ENCODE measurements around the gene SHROOM3.

The SHROOM3 gene

GRCh38 chr4:76792418-76792817, 357.4 kb downstream of the SHROOM3 start:
- no peak for DNase-seq

DNA sequence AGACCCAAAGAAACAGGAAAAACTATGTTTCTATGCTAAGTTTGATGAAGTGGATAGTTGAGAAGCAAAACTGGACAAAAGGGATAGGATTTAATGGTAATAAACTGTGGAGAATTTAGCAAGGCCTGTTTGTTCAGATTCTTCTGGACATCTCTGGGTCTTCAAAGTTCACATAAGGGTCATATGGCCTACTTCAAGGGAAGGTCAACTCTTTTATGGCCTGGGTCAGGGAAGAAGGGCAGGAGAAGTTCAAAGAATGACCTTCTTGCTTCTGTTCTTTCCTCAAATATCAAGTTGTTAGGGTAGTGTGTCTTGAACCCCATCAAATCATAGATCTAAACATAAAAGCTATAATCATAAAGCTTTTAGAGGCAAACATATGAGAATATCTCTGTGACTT, 360.2 kb downstream of the SHROOM3 start:
- no peak for DNase-seq

GRCh38 chr4:76799140-76799539, 364.1 kb downstream of the SHROOM3 start:
- no peak for DNase-seq

- no peak for DNase-seq
These were observed 364.7 kb downstream of the SHROOM3 start for GRCh38 chr4:76799718-76800117.

DNA sequence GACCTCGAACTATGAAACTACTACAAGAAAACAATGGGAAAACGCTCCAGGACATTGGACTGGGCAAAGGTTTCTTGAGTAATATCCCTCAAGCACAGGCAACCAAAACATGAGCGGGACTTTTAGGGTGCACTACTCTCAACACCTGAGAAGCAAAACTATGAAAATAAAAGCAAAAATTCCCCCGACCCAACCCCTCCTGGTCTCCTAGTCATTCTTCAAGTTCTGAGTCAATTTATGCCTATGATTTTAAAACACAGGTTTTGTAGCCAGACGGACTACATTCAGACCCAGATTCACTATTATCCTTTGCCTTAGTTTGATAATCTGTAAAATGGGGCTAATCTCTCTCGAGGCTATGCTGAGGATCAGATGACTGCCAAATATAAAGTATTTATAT, 365.9 kb downstream of the SHROOM3 start:
- DNase-seq, result no peak

GRCh38 chr4:76801621-76802235, 366.7 kb downstream of the SHROOM3 start:
- DNase-seq, result no peak

DNA sequence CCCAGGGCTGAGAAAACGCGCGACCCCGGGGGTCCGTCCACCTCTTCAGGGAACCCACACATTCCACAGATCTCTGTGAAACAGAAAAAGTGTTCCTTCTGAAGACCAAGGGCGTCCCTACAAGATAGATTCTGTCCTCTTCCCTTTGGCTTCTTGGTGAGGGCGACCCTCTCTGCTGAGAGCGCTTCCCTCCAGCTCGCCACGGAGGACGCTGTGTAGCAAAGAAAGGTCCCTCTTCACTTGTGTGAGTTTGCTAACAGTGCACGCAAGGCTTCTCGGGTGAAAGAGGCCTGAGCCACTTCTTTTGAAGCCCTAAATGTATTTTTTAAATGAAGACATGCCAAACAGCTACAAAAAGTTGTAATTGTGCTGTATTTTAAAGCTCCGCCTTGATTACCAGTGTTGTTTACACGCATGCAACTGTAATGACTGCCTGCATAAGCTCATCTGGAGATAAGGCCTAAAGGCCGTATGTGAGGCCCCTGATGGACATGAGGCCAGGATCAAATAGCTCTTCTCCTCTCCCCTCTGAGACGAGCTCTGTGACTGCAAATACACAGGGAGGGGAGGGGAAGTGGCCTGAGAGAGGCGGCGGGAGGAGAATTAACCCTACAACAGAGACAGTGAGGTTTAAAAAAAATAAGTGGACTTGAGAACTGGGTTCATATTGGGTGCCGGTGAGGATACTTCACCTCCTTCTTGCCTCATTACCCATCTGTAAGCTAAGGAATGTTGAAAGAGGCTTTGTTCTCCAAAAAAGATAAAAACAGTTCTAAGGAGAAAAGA, 367.4 kb downstream of the SHROOM3 start:
- DNase-seq, result no peak

GRCh38 chr4:76803522-76803921, 368.5 kb downstream of the SHROOM3 start:
- no peak for DNase-seq

DNA sequence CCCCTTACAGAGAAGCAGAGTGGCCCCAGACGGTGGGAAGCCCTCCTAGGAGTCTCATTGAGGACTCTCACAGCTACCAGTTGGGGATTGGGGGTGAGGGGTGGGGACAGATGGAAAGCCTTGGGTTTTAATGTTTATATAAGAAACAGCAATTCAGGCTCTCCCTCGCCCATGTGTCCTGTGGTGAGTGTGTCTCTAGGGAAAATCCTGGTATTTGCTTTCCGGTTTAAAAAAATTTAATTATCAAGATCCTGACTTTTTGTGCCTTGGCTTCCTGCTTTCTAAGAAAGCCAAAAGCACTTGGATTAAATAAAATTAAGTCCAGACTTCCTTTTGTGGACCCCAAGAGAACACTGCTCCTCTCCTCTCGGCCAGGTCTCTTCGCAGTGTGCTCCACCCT, 369.1 kb downstream of the SHROOM3 start:
- no peak for DNase-seq

GRCh38 chr4:76806346-76806745, 371.3 kb downstream of the SHROOM3 start:
- DNase-seq, result no peak

DNA sequence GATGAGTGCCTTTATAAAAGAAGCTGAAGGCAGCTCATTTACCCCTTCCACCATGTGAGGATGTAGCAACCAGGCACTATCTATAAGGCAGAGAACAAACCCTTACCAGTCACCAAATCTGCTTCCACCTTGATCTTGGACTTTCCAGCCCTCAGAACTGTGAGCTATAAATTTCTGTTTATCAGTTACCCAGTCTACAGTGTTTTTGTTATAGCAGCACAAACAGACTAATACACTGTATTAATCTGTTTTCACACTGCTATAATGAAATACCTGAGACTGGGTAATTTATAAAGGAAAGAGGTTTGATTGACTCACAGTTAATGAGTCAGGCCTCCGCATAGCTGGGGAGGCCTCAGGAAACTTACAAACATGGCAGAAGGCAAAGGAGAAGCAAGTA, 371.7 kb downstream of the SHROOM3 start:
- DNase-seq, result no peak

- DNase-seq, result no peak
These were observed 374.7 kb downstream of the SHROOM3 start for GRCh38 chr4:76809594-76810305.

DNA sequence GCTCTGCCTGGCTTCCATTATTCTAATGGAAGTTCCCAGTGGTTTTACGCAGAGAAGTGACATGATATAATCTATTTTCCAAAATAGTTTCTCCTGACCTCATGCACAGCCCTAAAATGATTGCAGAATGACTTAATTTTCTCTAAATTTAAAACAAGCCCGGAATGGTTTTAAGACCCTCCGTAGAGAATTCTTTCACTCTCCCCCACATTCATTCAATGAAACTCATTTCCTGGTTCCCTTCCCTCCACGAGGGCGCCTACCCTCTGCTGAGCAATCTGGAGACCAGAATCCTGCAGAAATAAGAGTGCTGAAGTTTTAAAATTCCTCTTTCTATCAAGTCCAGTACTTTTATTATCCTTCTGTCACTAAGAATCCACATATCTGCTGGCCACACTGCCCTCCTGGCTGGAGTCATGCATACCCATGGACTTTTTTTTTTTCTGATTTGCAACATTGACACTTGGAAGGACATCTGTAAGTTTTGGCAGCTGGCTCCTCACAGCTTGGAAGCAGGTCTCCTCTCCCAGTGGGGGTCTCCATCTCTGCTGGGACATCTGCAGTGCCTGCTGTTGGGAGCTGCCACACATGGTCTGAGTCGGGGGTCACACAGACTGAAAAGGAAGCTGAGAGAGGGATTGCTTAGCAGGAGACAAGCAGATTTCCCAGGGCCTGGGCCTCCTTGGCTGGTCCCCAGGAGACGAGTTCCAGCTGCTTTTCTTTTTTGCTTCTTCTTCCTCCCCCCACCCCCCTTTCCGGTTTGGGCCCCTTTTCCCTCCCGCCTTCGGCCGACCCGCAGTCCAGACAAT, 376.8 kb downstream of the SHROOM3 start:
- DNase-seq, result no peak

DNA sequence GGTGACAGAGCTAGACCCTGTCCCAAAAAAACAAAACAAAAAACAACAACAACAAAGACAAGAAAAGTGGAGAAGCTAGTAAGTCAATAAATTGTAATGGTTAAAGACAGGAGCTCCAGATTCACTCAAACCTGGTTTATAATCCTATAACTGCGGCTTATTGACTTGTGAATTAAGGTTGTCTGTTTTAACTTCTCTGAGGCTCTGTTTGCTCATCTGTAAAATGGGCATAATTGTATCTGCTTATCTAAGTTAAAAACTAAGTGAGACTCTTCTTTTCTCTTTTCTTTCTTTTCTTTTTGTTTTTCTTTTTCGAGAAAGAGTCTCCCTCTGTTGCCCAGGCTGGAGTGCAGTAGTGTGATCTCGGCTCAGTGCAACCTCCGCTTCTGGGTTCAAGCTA, 378.0 kb downstream of the SHROOM3 start:
- DNase-seq, result no peak

- no peak for DNase-seq
These were observed 386.6 kb downstream of the SHROOM3 start for GRCh38 chr4:76821641-76822040.

DNA sequence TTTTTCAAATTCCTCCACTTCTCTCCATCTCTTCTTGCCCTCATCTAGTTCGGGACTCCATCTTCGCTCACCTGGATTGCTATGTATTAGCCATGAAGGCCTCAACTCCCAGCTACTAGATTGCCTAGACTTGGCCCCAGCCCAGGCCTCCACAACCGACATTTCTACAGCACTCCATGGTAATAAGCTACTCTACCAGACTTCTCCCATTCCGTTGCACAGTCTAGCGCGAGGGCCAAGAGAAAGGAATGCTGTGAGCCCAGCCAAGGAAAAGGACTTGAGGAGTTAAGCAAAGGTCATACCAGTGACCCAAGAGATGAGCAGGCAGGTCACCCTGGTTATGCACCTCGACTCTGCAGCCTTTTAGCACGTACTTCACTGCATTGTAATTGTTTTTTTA, 387.3 kb downstream of the SHROOM3 start:
- DNase-seq, result no peak

GRCh38 chr4:76823495-76823894, 388.5 kb downstream of the SHROOM3 start:
- no peak for DNase-seq

- DNase-seq, result no peak
These were observed 395.6 kb downstream of the SHROOM3 start for GRCh38 chr4:76830612-76830963.

DNA sequence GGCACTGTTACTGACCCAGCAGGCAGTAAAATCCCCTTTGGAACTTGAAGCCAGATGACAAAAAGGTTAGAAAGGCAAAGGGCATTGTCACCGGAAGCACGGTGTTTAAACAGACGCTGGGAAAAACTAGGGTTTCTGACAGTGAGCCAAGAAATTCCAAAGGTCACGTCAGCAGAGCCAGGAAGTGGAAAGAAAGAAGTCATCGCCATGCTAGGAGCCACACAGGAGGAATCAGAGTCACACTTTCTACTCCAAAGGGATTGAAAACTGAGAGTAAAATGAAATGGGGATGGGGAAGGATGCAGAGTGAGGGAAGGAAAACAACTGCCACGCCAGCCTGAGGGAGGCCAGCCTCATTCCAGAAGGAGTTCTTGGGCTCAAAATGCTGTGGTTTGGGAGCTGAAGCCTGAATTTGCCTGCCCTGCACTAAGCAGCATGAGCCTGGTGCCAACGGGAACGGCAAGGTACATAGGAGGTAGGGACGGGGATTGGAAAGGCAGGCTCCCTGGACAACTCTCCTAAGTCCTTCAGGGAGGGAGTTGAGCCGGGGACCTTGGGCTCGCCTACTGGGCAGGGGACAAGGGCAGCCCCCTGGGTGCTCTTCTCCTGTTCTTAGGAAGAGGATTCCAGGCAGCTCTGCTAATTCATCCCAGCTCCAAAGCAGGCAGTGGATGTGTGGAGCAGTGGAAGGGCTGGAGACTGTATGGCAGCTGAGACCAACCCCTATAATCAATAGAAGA, 396.1 kb downstream of the SHROOM3 start:
- no peak for DNase-seq

GRCh38 chr4:76831711-76832373, 396.8 kb downstream of the SHROOM3 start:
- DNase-seq, result no peak

Measured in cerebellar nuclear complex (tissue), 1 donor.